H1 (cell line): ENCODE results near the gene CEP85. TPM values are rescaled to one million over a fixed set of nuclear protein-coding genes. Genes with fewer than 3 reads are reported as not detected.

Experiments used
- CHD7 ChIP-seq: fragments of 300-600 bp; sonication (generic); IDR thresholded peaks from 2 replicates; pipeline ENCODE4 v1.7.1; 2012; ENCODE audit warnings: low read length, moderate library complexity, mild to moderate bottlenecking, inconsistent platforms; ENCODE audit not compliant: insufficient replicate concordance
- polyA plus RNA-seq, 7 experiments: library from polyadenylated mRNA; depleted of rRNA in 3 of 7; stranded (reverse) in 5 of 7; unstranded in 2 of 7; fragments of >200 nt in 5 of 7; fragments of 200-250 nt in 2 of 7; gene quantifications; 1 replicate in 5 of 7; 2 replicates in 1 of 7; 4 replicates in 1 of 7; pipeline versions ENCODE4 v1.2.1 to v1.2.3, GENCODE V29; 2011 to 2013; ENCODE audit warnings: missing spikeins in 2 of 7, mixed read lengths in 2 of 7
- total RNA-seq: library from RNA; stranded (reverse); fragmentation: NEBNext Ultra II Directional; extraction: Animal tissue kit (Norgen Biotek cat#: 25700); gene quantifications from 2 replicates; pipeline ENCODE4 v1.2.1, GENCODE V29; 2021

The CEP85 gene
- total and polyA plus RNA-seq, 2 of the 8 experiments (the other 6 are each of a cell fraction or from before 2014, with no cell fraction given) = 40.4 to 43.7 TPM

GRCh38 chr1:26259578-26259977, 25.6 kb downstream of the CEP85 start (continued):
- no peak for TF ChIP-seq CHD7
